PC-9 (cell line): ENCODE results near the gene DHCR7. TPM values are rescaled to one million over a fixed set of nuclear protein-coding genes. Genes with fewer than 3 reads are reported as not detected.

ENCODE experiments used
- BruUV-seq: library from RNA; stranded (reverse); fragments of 400-500 nt; replicated peaks from 2 replicates; lab custom pipeline; 2021; lab: Mats Ljungman, UMichigan
- CTCF ChIA-PET: fragments of 300-600 bp; sonication (Branson Sonifier 250); formaldehyde crosslinking; loops from one replicate; lab custom pipeline; 2022; ENCODE audit warnings: antibody characterized with exemption; lab: Charles Lee
- POLR2A ChIA-PET: fragments of 300-600 bp; sonication (Branson Sonifier 250); formaldehyde crosslinking; loops from one replicate; lab custom pipeline; 2022; ENCODE audit warnings: antibody characterized with exemption; ENCODE audit not compliant: unreplicated experiment; lab: Charles Lee
- DNase-seq, 2 experiments: peaks; one replicate each; pipeline versions ENCODE4 v3.0.0 to v3.0.0-alpha.2; 2015 to 2022; ENCODE audit warnings: mixed read lengths in 1 of 2
- H2AFZ ChIP-seq: fragments of 200-600 bp; sonication (generic); 2 replicates; pipeline ENCODE4 v1.8.1; 2017; ENCODE audit warnings: antibody characterized with exemption
- H3F3A ChIP-seq: fragments of 200-600 bp; sonication (generic); 2 replicates; pipeline ENCODE4 v1.8.1; 2017; ENCODE audit warnings: antibody characterized with exemption, mild to moderate bottlenecking, low read depth; ENCODE audit not compliant: insufficient read depth
- H3K27ac ChIP-seq: fragments of 200-600 bp; sonication (generic); 2 replicates; pipeline ENCODE4 v1.6.1; 2016; ENCODE audit warnings: mixed run types
- H3K27me3 ChIP-seq: fragments of 200-600 bp; sonication (generic); 2 replicates; pipeline ENCODE4 v1.6.1; 2016; ENCODE audit warnings: low read depth, mixed run types; ENCODE audit not compliant: insufficient read depth
- H3K36me3 ChIP-seq: fragments of 200-600 bp; sonication (generic); 2 replicates; pipeline ENCODE4 v1.6.1; 2016; ENCODE audit warnings: low read depth, mixed run types
- H3K4me1 ChIP-seq: fragments of 200-600 bp; sonication (generic); replicated peaks from 2 replicates; pipeline ENCODE4 v1.6.1; 2016; ENCODE audit warnings: mixed run types; ENCODE audit not compliant: insufficient read depth
- H3K4me2 ChIP-seq: fragments of 200-600 bp; sonication (generic); 2 replicates; pipeline ENCODE4 v1.6.1; 2017; ENCODE audit warnings: mixed run types
- H3K4me3 ChIP-seq: fragments of 200-600 bp; sonication (generic); 2 replicates; pipeline ENCODE4 v1.6.1; 2016; ENCODE audit warnings: mixed run types
- H3K79me2 ChIP-seq: fragments of 200-600 bp; sonication (generic); 2 replicates; pipeline ENCODE4 v1.6.1; 2017; ENCODE audit warnings: low read depth, mixed run types
- H3K9me2 ChIP-seq: fragments of 200-600 bp; sonication (generic); 2 replicates; pipeline ENCODE4 v1.8.1; 2017; ENCODE audit warnings: mild to moderate bottlenecking; ENCODE audit not compliant: insufficient read depth
- H3K9me3 ChIP-seq: fragments of 200-600 bp; sonication (generic); 2 replicates; pipeline ENCODE4 v1.8.1; 2016; ENCODE audit warnings: low read depth; ENCODE audit not compliant: insufficient read depth
- H4K20me1 ChIP-seq: fragments of 200-600 bp; sonication (generic); 2 replicates; pipeline ENCODE4 v1.8.1; 2017; ENCODE audit not compliant: insufficient read depth
- EZH2 ChIP-seq: fragments of 200-600 bp; sonication (generic); IDR thresholded peaks from 2 replicates; pipeline ENCODE4 v1.8.0; 2017; ENCODE audit warnings: antibody characterized with exemption, low read depth
- intact Hi-C: fragments of 100-400 bp; cut with micrococcal nuclease; formaldehyde crosslinking; loops from one replicate; pipeline ENCODE4 v1.10.0; 2022; ENCODE audit not compliant: unreplicated experiment
- total RNA-seq: library from RNA; stranded (reverse); gene quantifications from 2 replicates; pipeline ENCODE4 v1.2.3, GENCODE V29; 2021
- TF ChIP-seq, protein P1 (sequence below): fragments of 200-600 bp; sonication (generic); conservative IDR thresholded peaks from 2 replicates; pipeline ENCODE4 v1.6.1; 2017; ENCODE audit warnings: mixed run types, antibody characterized with exemption, mild to moderate bottlenecking, moderate library complexity

Gene DHCR7
- total RNA-seq, 1 experiment from 2014 or later: 311 TPM

DNA sequence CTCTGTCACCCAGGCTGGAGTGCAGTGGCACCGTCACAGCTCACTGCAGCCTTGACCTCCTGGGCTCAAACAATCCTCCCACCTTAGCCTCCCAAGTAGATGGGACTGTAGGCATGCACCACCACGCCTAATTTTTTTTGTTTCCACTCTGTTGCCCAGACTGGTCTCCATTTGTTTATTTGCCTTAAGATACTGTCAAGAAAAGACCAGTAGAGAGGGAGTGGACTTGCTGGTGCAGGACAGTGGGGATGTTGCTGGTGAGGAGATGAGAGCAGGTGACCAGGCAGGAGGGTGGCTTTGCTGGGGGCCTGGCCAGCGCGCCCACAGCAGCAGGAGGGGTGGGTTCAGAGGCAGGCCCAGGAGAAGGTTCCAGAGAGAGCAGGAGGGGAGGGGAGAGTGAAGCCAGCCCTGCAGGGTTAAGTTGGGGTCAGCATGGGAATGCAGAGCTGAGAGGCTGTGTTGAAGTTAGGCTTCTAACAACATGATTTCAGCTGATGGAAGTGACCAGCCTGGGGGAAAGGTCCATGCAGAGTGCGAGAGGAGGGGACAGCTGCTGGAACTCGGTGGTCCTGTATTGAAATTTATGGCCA, 40.6 kb upstream of the DHCR7 start:
- POLR2A ChIA-PET: no interaction called here
- Histone ChIP-seq H3F3A (peaks cover 12% of the 10 kb centered on the region; the same call in 1 of the 2 replicates), H2AFZ (no peak overlapping the region), H3K4me3 (no peak overlapping the region), H3K9me3 (no peaks in the 10 kb centered on the region), H4K20me1 (no peaks in the 10 kb centered on the region), H3K36me3 (peaks cover 14% of the 10 kb centered on the region), H3K79me2 (no peaks in the 10 kb centered on the region), H3K27me3 (no peaks in the 10 kb centered on the region), H3K4me1 (peaks cover 20% of the 10 kb centered on the region), H3K4me2 (peak overlapping the region; percentile 59), H3K27ac (no peak overlapping the region), H3K9me2 (no peaks in the 10 kb centered on the region)
- DNase-seq: peak in 1 of 2 experiments; percentile 36
- CTCF ChIA-PET: interaction anchor here (0.6 kb wide), 1 partner anchor 24 kb away, joined by 3 read pairs; no protein-coding TSS in a partner anchor
- TF ChIP-seq EZH2: no peak
- TF ChIP-seq, protein P1, sequence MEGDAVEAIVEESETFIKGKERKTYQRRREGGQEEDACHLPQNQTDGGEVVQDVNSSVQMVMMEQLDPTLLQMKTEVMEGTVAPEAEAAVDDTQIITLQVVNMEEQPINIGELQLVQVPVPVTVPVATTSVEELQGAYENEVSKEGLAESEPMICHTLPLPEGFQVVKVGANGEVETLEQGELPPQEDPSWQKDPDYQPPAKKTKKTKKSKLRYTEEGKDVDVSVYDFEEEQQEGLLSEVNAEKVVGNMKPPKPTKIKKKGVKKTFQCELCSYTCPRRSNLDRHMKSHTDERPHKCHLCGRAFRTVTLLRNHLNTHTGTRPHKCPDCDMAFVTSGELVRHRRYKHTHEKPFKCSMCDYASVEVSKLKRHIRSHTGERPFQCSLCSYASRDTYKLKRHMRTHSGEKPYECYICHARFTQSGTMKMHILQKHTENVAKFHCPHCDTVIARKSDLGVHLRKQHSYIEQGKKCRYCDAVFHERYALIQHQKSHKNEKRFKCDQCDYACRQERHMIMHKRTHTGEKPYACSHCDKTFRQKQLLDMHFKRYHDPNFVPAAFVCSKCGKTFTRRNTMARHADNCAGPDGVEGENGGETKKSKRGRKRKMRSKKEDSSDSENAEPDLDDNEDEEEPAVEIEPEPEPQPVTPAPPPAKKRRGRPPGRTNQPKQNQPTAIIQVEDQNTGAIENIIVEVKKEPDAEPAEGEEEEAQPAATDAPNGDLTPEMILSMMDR: no peak
- intact Hi-C loops: no loop called here
- no TSS peak for BruUV-seq

DNA sequence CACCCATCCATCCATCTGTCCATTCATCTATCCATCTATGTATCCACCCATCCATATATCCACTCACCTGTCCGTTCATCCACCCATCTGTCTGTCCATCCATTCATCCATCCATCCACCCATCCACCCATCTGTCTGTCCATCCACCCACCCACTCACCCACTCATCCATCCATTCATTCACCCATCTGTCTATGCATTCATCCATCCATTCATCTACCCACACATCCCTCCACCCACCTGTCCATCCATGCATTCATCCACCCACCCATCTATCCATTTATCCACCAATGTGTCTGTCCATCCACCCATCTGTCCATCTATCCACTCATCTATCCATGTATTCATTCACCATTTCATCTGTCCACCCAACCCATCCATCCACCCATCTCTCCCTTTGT, 38.1 kb upstream of the DHCR7 start:
- no peaks in the 10 kb centered on the region for H4K20me1 ChIP-seq
- no peaks in the 10 kb centered on the region for H3K27me3 ChIP-seq
- CTCF ChIA-PET: interaction anchor here (0.7 kb wide), 1 partner anchor 1203 kb away, joined by 4 read pairs; no protein-coding TSS in a partner anchor
- no peaks in the 10 kb centered on the region for H3K9me2 ChIP-seq
- no peak overlapping the region for H3K4me3 ChIP-seq
- peaks cover 28% of the 10 kb centered on the region for H3K4me1 ChIP-seq
- TF ChIP-seq, protein P1: no peak
- no peak for TF ChIP-seq EZH2
- H3K79me2 ChIP-seq: no peaks in the 10 kb centered on the region
- H3K4me2 ChIP-seq: no peak overlapping the region
- intact Hi-C loops: no loop called here
- no peak overlapping the region for H3K27ac ChIP-seq
- H2AFZ ChIP-seq: no peak overlapping the region
- no TSS peak for BruUV-seq
- H3K36me3 ChIP-seq: peaks cover 20% of the 10 kb centered on the region
- POLR2A ChIA-PET: interaction anchor here (0.6 kb wide), 1 partner anchor 13 kb away, joined by 6 read pairs; no protein-coding TSS in a partner anchor
- H3F3A ChIP-seq: peaks cover 20% of the 10 kb centered on the region
- DNase-seq: peak in 1 of 2 experiments; percentile 16
- no peaks in the 10 kb centered on the region for H3K9me3 ChIP-seq

DNA sequence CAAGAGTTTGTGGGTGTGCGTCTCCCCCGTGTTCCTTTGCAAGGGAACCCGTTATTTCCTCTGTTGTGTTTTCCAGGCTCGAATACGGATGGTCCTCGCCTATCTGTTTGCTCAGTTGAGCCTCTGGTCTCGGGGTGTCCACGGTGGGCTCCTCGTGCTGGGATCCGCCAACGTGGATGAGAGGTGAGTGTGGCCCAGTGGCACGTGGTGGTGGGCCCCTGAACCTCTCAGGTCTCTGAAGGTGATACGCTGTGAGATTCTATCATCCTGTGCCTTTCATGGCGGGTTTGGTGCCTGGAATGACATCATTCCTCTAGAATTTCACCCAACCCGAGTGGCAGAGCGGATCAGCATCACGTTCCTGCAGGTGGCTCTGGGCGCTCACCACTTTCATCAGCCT, 37.3 kb upstream of the DHCR7 start:
- peaks cover 28% of the 10 kb centered on the region for H3F3A ChIP-seq
- CTCF ChIA-PET: no interaction called here
- no peak overlapping the region for H3K4me3 ChIP-seq
- intact Hi-C loops: no loop called here
- H3K36me3 ChIP-seq: peaks cover 22% of the 10 kb centered on the region
- no peak overlapping the region for H3K27ac ChIP-seq
- DNase-seq: no peak
- H3K4me2 ChIP-seq: no peak overlapping the region
- H3K9me2 ChIP-seq: no peaks in the 10 kb centered on the region
- H3K79me2 ChIP-seq: no peaks in the 10 kb centered on the region
- POLR2A ChIA-PET: no interaction called here
- BruUV-seq: no TSS peak
- H3K27me3 ChIP-seq: no peaks in the 10 kb centered on the region
- peaks cover 37% of the 10 kb centered on the region for H3K4me1 ChIP-seq
- no peak overlapping the region for H2AFZ ChIP-seq
- H4K20me1 ChIP-seq: no peaks in the 10 kb centered on the region
- TF ChIP-seq, protein P1: no peak
- no peak for TF ChIP-seq EZH2
- H3K9me3 ChIP-seq: no peaks in the 10 kb centered on the region
